ENCODE data around the gene ACTL6A.
"Not testable (repeated sequence)": the region's sequence is repeated elsewhere in the genome, so short reads cannot be mapped to it uniquely, and the experiment has no call there.

ACTL6A gene

DNA sequence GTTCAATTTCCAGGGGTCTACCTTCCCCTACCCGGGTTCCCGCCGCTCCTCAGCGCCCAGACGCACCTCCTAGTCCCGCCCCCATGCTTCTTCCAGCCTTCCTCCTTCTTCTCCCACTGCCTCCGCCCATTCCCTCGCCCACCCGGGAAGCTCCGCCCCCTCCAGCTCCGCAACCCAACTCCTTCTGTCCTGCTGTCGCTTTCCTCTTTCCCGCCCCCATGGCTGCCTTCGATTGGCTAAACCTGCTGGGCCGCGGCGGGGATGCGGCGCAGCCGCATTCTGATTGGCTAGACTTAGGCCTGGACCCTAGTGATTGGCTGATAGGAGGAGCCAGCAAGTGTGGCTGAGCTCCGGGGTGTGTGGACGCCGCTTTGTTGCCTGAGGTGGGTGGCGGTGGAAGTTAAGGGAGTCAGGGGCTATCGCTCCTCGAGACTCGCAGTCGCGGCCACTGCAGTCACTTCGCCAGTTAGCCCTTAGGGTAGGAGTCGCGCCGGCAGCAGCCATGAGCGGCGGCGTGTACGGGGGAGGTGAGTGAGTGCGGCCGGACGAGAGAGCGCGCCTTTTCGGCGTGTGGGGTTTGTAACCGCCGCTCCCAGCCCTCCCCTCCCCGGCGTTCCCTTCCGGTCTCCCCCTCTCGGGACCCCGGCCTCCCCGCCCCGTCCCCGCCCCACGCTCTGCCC lies at the start of gene ACTL6A:
ACTL6A (plus strand) TSS at position 336 of the 680 bp plus-strand sequence; CDS start at position 503, 167 bp downstream.
- Histone ChIP-seq H3K4me3 (ENCODE audit: low read depth, low read length) (peak within 1 kb of the TSS; percentile 96), H3K4me1 (ENCODE audit: control insufficient read depth, insufficient read depth, low read length) (no peaks in the 10 kb centered on the region; the same call in 1 of the 2 replicates), H3K36me3 (ENCODE audit: control insufficient read depth, insufficient read depth, low read length) (no peaks in the 10 kb centered on the region), H3K9ac (ENCODE audit: low read length) (peak within 1 kb of the TSS; percentile 98), H3K27me3 (ENCODE audit: control insufficient read depth, insufficient read depth, low read length) (no peaks in the 10 kb centered on the region), H3K27ac (ENCODE audit: low read depth, low read length) (peak within 1 kb of the TSS; percentile 78; the same call in 1 of the 2 replicates), H3K9me3 (ENCODE audit: control insufficient read depth, insufficient read depth, low read depth, low read length) (no peaks in the 10 kb centered on the region)

- Histone ChIP-seq H3K27ac (ENCODE audit: low read depth, low read length) (no peak overlapping the region), H3K9ac (ENCODE audit: low read length) (no peak overlapping the region), H3K27me3 (ENCODE audit: control insufficient read depth, insufficient read depth, low read length) (no peaks in the 10 kb centered on the region), H3K36me3 (ENCODE audit: control insufficient read depth, insufficient read depth, low read length) (peaks cover 12% of the 10 kb centered on the region; the same call in 1 of the 2 replicates), H3K4me1 (ENCODE audit: control insufficient read depth, insufficient read depth, low read length) (no peaks in the 10 kb centered on the region), H3K4me3 (ENCODE audit: low read depth, low read length) (no peak overlapping the region), H3K9me3 (ENCODE audit: control insufficient read depth, insufficient read depth, low read depth, low read length) (peaks cover 5% of the 10 kb centered on the region; the same call in 1 of the 2 replicates)
Observed at GRCh38 chr3:179513862-179514261, 48.9 kb upstream of the ACTL6A start.

DNA sequence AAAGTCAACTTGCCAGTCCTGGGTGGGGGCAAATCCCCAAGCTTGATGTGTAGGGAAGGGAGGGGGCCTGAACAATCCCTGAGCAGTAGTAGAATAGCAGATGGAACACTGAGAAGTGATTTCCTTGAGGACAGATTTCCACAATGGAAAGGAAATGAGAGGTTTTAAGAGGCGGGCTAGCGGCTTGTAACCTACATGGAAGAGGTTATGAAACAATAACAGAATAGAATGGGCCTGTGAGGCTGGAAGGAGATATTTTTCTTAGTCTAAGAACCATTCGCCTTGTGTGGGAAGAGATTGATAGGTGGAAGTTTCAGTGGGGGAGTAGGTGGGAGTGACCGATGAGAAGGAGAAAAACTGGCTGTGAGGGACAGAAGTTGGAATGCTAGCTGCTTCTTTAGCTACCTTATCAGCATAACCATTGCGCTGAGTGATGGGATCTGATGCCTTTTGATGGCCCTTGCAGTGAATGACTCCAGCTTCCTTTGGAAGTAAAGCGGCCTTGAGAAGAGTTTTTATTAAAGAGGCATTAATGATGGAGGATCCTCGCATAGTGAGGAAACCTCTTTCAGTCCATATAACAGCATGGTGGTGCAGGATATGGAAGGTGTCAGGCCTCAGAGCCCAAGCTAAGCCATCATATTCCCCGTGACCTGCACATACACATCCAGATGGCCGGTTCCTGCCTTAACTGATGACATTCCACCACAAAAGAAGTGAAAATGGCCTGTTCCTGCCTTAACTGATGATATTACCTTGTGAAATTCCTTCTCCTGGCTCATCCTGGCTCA lies 46.1 kb upstream of the ACTL6A start:
- H3K27me3 ChIP-seq (ENCODE audit: control insufficient read depth, insufficient read depth, low read length); H3K27ac ChIP-seq (ENCODE audit: low read depth, low read length); H3K4me1 ChIP-seq (ENCODE audit: control insufficient read depth, insufficient read depth, low read length); H3K4me3 ChIP-seq (ENCODE audit: low read depth, low read length); H3K9ac ChIP-seq (ENCODE audit: low read length); H3K9me3 ChIP-seq (ENCODE audit: control insufficient read depth, insufficient read depth, low read depth, low read length): not testable (repeated sequence)
- H3K36me3 ChIP-seq (ENCODE audit: control insufficient read depth, insufficient read depth, low read length) = peaks cover 12% of the 10 kb centered on the region; the same call in 1 of the 2 replicates

- Histone ChIP-seq H3K4me1 (ENCODE audit: control insufficient read depth, insufficient read depth, low read length) (peaks cover 40% of the 10 kb centered on the region), H3K27ac (ENCODE audit: low read depth, low read length) (peak overlapping the region; percentile 91; the same call in 1 of the 2 replicates), H3K4me3 (ENCODE audit: low read depth, low read length) (peak overlapping the region; percentile 46; the same call in 1 of the 2 replicates), H3K27me3 (ENCODE audit: control insufficient read depth, insufficient read depth, low read length) (no peaks in the 10 kb centered on the region), H3K36me3 (ENCODE audit: control insufficient read depth, insufficient read depth, low read length) (no peaks in the 10 kb centered on the region; the same call in 1 of the 2 replicates), H3K9ac (ENCODE audit: low read length) (peak overlapping the region; percentile 82), H3K9me3 (ENCODE audit: control insufficient read depth, insufficient read depth, low read depth, low read length) (no peaks in the 10 kb centered on the region)
Observed at GRCh38 chr3:179526482-179526881, 36.2 kb upstream of the ACTL6A start.

DNA sequence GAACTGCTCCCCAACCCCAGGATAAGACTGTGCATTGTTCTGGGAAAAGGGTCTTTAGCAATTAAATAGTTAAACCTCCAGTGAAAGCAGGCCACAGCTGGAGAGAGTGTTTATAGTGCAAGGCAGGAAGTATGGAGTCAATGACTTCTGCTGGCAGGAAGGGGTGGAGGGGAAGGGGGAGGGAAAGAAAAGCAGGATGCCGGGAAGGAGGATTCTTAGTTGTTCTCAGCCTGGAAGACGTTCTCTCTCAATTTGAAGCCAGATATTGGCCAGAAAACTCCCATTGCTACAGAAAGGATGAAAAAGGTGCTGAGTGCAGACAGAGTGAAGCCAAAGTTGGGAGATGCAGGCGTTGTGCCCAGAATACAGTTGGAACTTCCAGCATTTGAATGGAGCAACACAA lies 35.7 kb upstream of the ACTL6A start:
- Histone ChIP-seq H3K27ac (ENCODE audit: low read depth, low read length) (peak overlapping the region; percentile 91; the same call in 1 of the 2 replicates), H3K4me3 (ENCODE audit: low read depth, low read length) (peak overlapping the region; percentile 46; the same call in 1 of the 2 replicates), H3K27me3 (ENCODE audit: control insufficient read depth, insufficient read depth, low read length) (no peaks in the 10 kb centered on the region), H3K9me3 (ENCODE audit: control insufficient read depth, insufficient read depth, low read depth, low read length) (no peaks in the 10 kb centered on the region), H3K36me3 (ENCODE audit: control insufficient read depth, insufficient read depth, low read length) (no peaks in the 10 kb centered on the region; the same call in 1 of the 2 replicates), H3K9ac (ENCODE audit: low read length) (peak overlapping the region; percentile 82), H3K4me1 (ENCODE audit: control insufficient read depth, insufficient read depth, low read length) (peaks cover 38% of the 10 kb centered on the region)

DNA sequence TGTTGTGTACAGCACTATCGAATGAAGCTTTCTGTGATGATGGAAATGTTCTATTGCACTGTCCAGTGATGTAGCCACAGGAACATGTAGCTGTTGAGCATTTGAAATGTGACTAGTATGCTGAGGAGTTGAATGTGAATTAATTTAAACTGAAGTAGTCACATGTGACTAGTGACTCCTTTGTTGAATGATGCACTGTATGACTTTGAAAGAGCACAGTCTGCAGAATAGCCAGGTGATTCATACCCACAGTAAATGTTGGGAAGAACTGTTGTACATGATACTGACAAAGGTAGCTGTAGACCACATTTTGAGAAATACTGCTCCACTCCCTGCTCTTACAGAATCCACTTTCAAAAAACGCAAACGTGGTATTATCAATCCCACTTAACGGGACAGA lies 34.0 kb upstream of the ACTL6A start:
- Histone ChIP-seq H3K27me3 (ENCODE audit: control insufficient read depth, insufficient read depth, low read length) (no peaks in the 10 kb centered on the region), H3K9ac (ENCODE audit: low read length) (no peak overlapping the region), H3K4me3 (ENCODE audit: low read depth, low read length) (no peak overlapping the region), H3K9me3 (ENCODE audit: control insufficient read depth, insufficient read depth, low read depth, low read length) (no peaks in the 10 kb centered on the region), H3K4me1 (ENCODE audit: control insufficient read depth, insufficient read depth, low read length) (peaks cover 31% of the 10 kb centered on the region), H3K27ac (ENCODE audit: low read depth, low read length) (no peak overlapping the region), H3K36me3 (ENCODE audit: control insufficient read depth, insufficient read depth, low read length) (no peaks in the 10 kb centered on the region)

DNA sequence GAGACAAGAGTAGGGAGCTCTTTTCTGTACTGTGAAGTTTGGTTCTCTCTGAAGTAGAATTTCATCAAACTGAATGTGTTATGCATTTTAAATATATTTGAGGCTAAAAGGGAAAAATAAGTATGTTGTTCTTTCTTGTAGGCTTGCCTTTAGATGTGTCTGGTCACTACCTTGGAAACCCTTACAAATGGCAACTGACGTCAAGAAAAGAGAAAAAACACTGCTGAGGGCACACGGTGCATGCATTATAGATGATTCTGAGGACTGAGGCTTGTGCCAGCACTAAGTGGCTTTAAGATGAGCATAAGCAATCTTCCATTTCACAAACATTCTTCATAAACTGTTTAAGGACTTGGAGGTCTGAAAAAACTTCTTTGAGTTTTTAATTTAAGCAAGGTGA lies 31.1 kb upstream of the ACTL6A start:
- H3K4me1 ChIP-seq (ENCODE audit: control insufficient read depth, insufficient read depth, low read length) = peaks cover 24% of the 10 kb centered on the region
- H3K4me3 ChIP-seq (ENCODE audit: low read depth, low read length) = no peak overlapping the region
- H3K27me3 ChIP-seq (ENCODE audit: control insufficient read depth, insufficient read depth, low read length) = no peaks in the 10 kb centered on the region
- H3K9ac ChIP-seq (ENCODE audit: low read length) = no peak overlapping the region
- H3K27ac ChIP-seq (ENCODE audit: low read depth, low read length) = no peak overlapping the region
- H3K9me3 ChIP-seq (ENCODE audit: control insufficient read depth, insufficient read depth, low read depth, low read length) = no peaks in the 10 kb centered on the region
- no peaks in the 10 kb centered on the region for H3K36me3 ChIP-seq (ENCODE audit: control insufficient read depth, insufficient read depth, low read length)

DNA sequence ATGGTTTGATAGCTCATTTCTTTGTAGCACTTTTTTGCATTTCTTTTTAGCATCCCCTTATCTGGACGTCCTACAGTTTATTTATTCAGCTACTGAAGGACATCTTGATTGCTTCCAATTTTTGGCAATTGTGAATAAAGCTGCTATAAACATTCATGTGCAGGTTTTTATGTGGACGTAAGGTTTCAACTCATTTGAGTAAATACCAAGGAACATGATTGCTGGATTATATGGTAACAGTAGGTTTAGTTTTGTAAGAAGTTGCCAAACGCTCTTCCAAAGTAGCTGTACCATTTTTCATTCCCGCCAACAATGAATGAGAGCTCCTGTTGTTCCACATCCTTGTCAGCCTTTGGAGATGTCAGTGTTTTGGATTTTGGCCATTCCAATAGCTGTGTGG lies 29.5 kb upstream of the ACTL6A start:
- H3K9me3 ChIP-seq (ENCODE audit: control insufficient read depth, insufficient read depth, low read depth, low read length) = no peaks in the 10 kb centered on the region
- no peaks in the 10 kb centered on the region for H3K27me3 ChIP-seq (ENCODE audit: control insufficient read depth, insufficient read depth, low read length)
- peaks cover 20% of the 10 kb centered on the region for H3K4me1 ChIP-seq (ENCODE audit: control insufficient read depth, insufficient read depth, low read length)
- H3K9ac ChIP-seq (ENCODE audit: low read length) = no peak overlapping the region
- no peak overlapping the region for H3K27ac ChIP-seq (ENCODE audit: low read depth, low read length)
- H3K4me3 ChIP-seq (ENCODE audit: low read depth, low read length) = no peak overlapping the region
- H3K36me3 ChIP-seq (ENCODE audit: control insufficient read depth, insufficient read depth, low read length) = no peaks in the 10 kb centered on the region

DNA sequence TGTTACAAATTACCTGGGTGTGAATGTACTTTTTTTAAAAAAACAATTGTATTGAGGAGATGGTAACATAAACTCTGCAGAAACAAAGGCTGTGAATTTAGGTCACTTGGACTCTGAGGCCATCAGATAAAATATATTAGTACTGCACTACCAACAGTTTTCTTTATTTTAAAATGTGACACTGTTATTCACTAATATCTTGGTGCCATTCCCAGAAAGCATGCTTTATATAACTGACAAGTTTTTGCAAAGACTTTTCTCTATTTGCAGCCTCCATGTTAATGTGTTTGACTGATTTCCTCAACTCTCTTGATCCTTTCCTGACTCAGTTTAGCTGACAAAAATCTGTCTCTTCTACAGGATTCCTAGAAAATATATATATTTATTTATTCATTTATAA lies 26.5 kb upstream of the ACTL6A start:
- H3K4me1 ChIP-seq (ENCODE audit: control insufficient read depth, insufficient read depth, low read length) = peaks cover 18% of the 10 kb centered on the region
- H3K9me3 ChIP-seq (ENCODE audit: control insufficient read depth, insufficient read depth, low read depth, low read length) = no peaks in the 10 kb centered on the region
- no peaks in the 10 kb centered on the region for H3K27me3 ChIP-seq (ENCODE audit: control insufficient read depth, insufficient read depth, low read length)
- H3K27ac ChIP-seq (ENCODE audit: low read depth, low read length) = no peak overlapping the region
- H3K9ac ChIP-seq (ENCODE audit: low read length) = no peak overlapping the region
- no peaks in the 10 kb centered on the region for H3K36me3 ChIP-seq (ENCODE audit: control insufficient read depth, insufficient read depth, low read length)
- no peak overlapping the region for H3K4me3 ChIP-seq (ENCODE audit: low read depth, low read length)

DNA sequence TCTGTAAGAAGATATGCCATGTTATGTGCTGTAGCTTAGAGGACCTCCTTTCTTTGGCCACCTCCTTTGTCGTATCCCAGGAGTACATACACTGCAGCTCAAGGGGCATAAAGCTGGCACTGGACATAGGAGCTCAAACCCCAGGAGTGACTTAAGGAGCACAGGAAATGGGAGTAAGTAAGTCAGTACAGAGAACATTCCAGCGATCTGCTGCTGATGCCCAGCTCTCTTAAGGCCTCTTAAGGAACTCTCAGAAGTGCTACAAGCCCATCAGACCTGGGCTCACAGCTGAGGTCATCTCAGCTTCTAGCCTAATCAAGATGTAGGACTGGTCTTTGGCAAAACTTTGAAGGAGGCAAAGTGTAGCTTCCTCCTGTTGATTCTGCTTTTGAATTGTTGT lies 21.6 kb upstream of the ACTL6A start:
- Histone ChIP-seq H3K27ac (ENCODE audit: low read depth, low read length) (no peak overlapping the region), H3K9me3 (ENCODE audit: control insufficient read depth, insufficient read depth, low read depth, low read length) (no peaks in the 10 kb centered on the region), H3K9ac (ENCODE audit: low read length) (no peak overlapping the region), H3K36me3 (ENCODE audit: control insufficient read depth, insufficient read depth, low read length) (no peaks in the 10 kb centered on the region), H3K4me1 (ENCODE audit: control insufficient read depth, insufficient read depth, low read length) (peaks cover 9% of the 10 kb centered on the region; the same call in 1 of the 2 replicates), H3K27me3 (ENCODE audit: control insufficient read depth, insufficient read depth, low read length) (no peaks in the 10 kb centered on the region), H3K4me3 (ENCODE audit: low read depth, low read length) (no peak overlapping the region)

GRCh38 chr3:179541596-179541995 lies 21.1 kb upstream of the ACTL6A start:
- no peaks in the 10 kb centered on the region for H3K36me3 ChIP-seq (ENCODE audit: control insufficient read depth, insufficient read depth, low read length)
- no peaks in the 10 kb centered on the region for H3K27me3 ChIP-seq (ENCODE audit: control insufficient read depth, insufficient read depth, low read length)
- no peak overlapping the region for H3K27ac ChIP-seq (ENCODE audit: low read depth, low read length)

More at GRCh38 chr3:179541596-179541995, 21.1 kb upstream of the ACTL6A start:
- H3K4me1 ChIP-seq (ENCODE audit: control insufficient read depth, insufficient read depth, low read length) = peaks cover 13% of the 10 kb centered on the region; the same call in 1 of the 2 replicates
- no peaks in the 10 kb centered on the region for H3K9me3 ChIP-seq (ENCODE audit: control insufficient read depth, insufficient read depth, low read depth, low read length)
- no peak overlapping the region for H3K4me3 ChIP-seq (ENCODE audit: low read depth, low read length)
- no peak overlapping the region for H3K9ac ChIP-seq (ENCODE audit: low read length)
